Activated CD8-positive, alpha-beta memory T cell treated with anti-CD3 and anti-CD28 coated beads, Interleukin-2, amount 50 U/mL, for 48 hours (primary cell): Measurements from ENCODE around the gene AFDN.

Experiments
- DNase-seq: peaks from one replicate; pipeline ENCODE4 v3.0.0-alpha.2; 2020

The AFDN gene

DNA sequence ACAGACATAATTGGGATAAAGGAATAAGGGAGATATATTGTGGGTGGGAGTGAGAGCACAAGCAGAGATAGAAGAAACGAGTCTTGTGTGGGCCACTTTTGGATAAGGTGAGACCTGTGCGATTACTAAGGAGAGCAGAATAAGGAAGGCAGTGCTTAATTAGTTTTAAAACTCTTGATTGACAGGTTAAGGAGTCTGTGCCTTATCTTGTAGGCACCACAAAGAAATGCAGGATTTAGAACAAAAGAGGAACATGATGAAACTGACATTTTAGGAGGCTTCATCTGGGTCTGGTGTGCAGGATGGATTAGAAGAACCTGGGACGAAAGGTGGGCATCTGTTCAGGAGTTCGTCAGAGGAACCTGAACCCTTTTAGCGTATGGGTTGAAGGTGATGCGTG is 100.5 kb downstream of the AFDN start:
- no peak for DNase-seq

- no peak for DNase-seq
These were observed 101.4 kb downstream of the AFDN start for GRCh38 chr6:167928111-167928510.

GRCh38 chr6:167930295-167930694 is 103.6 kb downstream of the AFDN start:
- no peak for DNase-seq

GRCh38 chr6:167932468-167933276 is 106.0 kb downstream of the AFDN start:
- DNase-seq = no peak

DNA sequence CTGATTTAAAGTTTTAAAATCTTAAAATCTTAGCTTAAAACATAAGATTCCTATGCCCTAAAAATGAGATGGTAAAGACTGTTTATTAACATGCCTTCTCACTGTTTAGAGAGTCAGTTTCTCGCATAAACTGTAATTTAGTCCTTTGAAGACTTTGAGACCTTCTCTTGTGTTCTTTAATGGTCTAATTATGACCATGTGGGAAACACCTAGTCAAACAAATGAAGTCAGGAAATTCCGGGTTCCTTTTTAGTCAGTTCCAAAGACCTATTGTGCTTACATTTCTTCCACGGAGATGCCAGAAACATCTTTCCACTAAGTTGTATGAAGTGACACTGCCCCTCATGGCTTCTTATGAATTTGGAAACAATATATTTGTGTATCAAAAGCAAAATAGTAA is 106.6 kb downstream of the AFDN start:
- no peak for DNase-seq

DNA sequence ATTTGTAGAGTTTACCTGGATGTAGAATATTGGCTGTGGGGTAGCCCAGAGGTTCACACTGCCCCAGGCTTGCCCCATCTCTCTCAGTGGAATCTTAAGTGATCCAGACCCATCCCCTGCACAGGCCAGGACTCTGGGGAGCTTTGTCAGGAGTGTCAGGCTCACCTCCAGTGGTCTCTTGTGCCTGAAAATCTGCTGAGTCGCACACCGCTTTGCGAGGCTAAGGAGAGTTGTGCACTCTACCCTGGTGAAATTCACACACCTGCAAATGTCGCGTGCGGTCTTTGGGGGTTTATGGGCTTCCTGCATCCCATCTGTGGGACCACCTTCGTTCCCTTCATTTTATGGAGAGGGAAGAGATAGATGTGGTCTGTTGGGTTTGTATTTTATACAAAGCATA is 107.1 kb downstream of the AFDN start:
- no peak for DNase-seq

DNA sequence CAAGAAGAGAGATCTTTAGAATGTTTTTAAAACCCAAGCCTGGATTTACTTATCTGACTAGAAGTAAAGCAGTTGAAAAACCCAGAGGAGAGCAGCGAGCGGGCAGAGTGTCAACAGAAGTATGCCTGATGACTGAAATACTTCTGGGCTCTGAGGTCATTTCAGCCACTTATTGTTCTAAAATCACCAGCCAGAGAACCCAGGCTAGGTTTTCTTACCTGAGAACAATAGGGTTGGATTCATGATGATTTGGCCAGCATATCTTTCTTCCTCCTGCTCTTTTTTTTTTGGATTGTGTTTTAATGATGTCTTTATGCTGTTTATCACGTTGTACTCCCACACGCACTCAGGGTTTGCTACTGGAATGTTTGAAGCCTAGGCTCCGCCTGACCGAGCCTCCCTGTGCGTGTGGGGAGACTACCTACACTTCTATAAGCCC is 107.7 kb downstream of the AFDN start:
- DNase-seq = no peak

- no peak for DNase-seq
These were observed 109.3 kb downstream of the AFDN start for GRCh38 chr6:167936051-167936450.

DNA sequence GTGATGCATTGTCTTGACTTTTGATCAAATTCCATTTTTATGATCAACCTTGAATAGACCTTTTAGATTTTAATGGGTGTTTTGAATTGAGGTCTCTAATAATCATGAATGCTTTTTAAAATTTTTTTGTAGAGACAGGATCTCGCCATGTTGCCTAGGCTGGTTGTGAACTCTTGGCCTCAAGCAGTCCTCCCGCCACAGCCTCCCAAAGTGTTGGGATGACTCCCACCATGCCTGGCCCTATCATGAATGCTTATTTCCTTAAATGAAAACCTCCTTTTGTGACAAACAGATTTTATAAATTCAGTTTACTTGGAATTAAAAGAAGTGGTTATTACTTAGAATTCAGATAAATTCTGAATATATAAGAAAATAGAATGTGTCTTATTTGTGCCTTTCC is 110.6 kb downstream of the AFDN start:
- DNase-seq = no peak

GRCh38 chr6:167937948-167938911 is 111.5 kb downstream of the AFDN start:
- no peak for DNase-seq

DNA sequence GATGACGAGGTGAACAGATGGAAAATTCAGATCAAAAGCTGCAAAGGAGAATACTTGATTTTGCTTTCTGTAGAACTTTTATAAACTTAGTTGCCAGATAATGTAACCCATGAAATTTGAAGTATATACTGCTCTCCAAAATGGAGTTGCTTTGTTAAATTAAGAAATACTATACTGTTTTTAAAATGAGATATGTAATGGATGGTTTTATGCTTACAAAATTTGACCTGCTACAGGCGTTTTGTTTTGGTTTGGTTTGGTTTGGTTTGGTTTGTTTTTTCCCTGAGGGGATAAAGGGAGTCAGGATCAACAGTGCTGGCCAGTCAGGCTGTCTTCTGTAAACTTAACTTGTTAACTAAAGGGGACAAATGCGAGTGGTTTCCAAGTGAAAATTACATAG is 115.1 kb downstream of the AFDN start:
- DNase-seq = no peak

DNA sequence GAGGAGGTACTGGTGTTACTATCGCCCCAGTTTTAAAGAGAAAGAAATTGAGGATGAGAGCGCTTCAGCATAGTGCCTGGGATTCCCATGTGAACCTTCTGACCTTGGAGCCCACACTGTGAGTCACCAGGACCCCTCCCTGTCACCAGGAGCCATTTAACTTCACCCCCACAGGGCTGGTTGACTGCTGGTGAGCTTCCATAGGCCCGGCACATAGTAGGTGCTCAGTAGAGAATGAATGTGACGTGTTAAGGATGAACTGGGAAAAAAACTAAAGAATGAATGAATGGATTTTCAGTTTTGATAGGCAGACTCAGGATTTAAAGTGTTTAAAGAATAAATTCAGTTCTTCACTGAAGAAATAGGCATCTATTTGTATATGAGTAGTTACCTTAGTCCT is 117.4 kb downstream of the AFDN start:
- no peak for DNase-seq

- DNase-seq = no peak
These were observed 119.3 kb downstream of the AFDN start for GRCh38 chr6:167946007-167946406.

GRCh38 chr6:167946604-167947003 is 119.9 kb downstream of the AFDN start:
- DNase-seq = no peak

GRCh38 chr6:167947716-167948115 is 121.0 kb downstream of the AFDN start:
- no peak for DNase-seq

DNA sequence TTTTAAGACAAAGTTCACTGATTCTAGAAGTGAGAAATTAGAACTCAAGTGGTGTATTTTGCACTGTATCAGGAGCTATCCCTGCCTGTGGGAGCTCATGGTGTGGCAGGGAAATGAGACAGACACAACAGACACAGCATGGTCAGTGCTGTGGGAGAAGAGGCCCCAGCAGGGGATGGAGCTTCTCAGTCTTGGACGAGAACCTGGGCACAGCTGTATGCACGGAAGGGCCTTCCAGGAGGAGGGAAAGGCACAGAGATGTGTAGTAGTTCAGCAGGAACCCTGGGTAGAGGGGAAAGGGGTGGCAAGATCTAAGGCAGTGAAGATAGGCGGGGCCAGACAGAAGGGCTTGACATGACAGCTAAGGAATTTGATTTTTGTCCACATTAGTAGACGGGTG is 122.0 kb downstream of the AFDN start:
- no peak for DNase-seq

- no peak for DNase-seq
These were observed 122.5 kb downstream of the AFDN start for GRCh38 chr6:167949121-167949684.

GRCh38 chr6:167951781-167952511 is 125.2 kb downstream of the AFDN start:
- no peak for DNase-seq

GRCh38 chr6:167952512-167952859 is 125.8 kb downstream of the AFDN start:
- DNase-seq = no peak

- DNase-seq = no peak
These were observed 126.8 kb downstream of the AFDN start for GRCh38 chr6:167953551-167953950.

- DNase-seq = no peak
These were observed 127.4 kb downstream of the AFDN start for GRCh38 chr6:167954151-167954550.

DNA sequence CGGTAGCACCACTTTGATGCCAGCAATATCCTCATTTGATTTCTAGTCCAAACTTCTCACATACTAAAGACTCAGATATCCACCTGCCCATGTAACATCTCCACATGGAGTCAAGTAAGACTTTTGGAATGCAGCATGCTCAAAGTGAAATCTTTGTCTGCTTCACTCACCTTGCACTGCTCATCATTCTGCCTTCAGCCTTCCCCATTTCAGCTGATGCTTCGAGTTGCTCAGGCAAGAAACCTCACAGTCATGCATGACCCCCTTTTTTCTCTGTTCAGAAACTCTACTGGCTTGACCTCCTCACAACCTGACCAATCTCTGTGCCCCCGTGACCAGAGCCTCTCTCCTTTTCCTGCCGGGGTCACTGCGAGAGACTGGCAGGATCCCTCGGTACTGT is 129.8 kb downstream of the AFDN start:
- DNase-seq = no peak

DNA sequence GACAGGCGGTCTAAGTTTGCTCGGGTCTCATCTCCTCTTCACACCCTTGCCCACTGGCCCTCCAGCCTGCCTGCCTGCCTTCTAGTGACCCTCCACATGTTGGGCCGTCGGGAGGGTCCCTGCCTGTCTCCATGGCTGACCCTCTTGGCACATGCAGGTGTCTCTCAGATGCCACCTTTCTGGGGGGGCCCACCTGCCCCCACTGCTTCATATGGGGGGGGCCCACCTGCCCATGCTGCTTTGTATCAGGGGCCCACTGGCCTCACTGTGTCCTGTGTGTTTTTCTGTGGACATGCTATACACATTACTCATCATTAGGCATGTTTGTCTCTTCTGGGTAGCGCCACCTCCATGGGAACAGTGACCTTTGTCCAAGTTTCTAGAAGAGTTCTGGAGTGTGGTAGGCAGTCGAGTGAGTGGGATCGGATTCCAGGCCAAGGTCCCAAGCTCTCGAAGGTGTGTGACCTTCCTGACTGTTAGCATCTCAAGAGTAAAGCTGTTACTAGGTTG is 130.3 kb downstream of the AFDN start:
- DNase-seq = no peak
